SK-N-SH treated with all-trans-retinoic acid at 6 μM for 48 hours (cell line): ENCODE measurements around the gene DPYSL4.

Experiments
- ATAC-seq: fragments of 200-7000 bp; cut with Tn5 transposase; 3 replicates; pipeline ENCODE4 v1.9.1; 2020; ENCODE audit warnings: mild to moderate bottlenecking, moderate library complexity
- ARNTL ChIP-seq: fragments of 450-650 bp; formaldehyde crosslinking; IDR thresholded peaks from 2 replicates; pipeline ENCODE4 v1.5.0; 2020; ENCODE audit warnings: low read depth, mild to moderate bottlenecking, moderate library complexity, borderline replicate concordance
- BACH2 ChIP-seq: fragments of 250-450 bp; sonication (Bioruptor Pico); IDR thresholded peaks from 2 replicates; pipeline ENCODE4 v1.9.0; 2021; ENCODE audit warnings: mild to moderate bottlenecking, borderline replicate concordance
- CSDC2 ChIP-seq: fragments of 250-450 bp; sonication (Bioruptor Pico); IDR thresholded peaks from 2 replicates; pipeline ENCODE4 v1.5.0; 2020; ENCODE audit warnings: mild to moderate bottlenecking, moderate library complexity
- ESRRG ChIP-seq: fragments of 250-450 bp; sonication (Bioruptor Pico); IDR thresholded peaks from 2 replicates; pipeline ENCODE4 v1.6.1; 2021; ENCODE audit warnings: mild to moderate bottlenecking
- GLIS3 ChIP-seq: fragments of 250-450 bp; sonication (Bioruptor Pico); IDR thresholded peaks from 2 replicates; pipeline ENCODE4 v1.5.0; 2020; ENCODE audit warnings: mild to moderate bottlenecking, moderate library complexity
- OSR1 ChIP-seq: fragments of 250-450 bp; sonication (Bioruptor Pico); IDR thresholded peaks from 2 replicates; pipeline ENCODE4 v1.8.0; 2022; ENCODE audit warnings: moderate library complexity, mild to moderate bottlenecking, inconsistent platforms
- PPARA ChIP-seq: fragments of 250-450 bp; sonication (Bioruptor Pico); IDR thresholded peaks from 2 replicates; pipeline ENCODE4 v1.5.0; 2020; ENCODE audit warnings: mild to moderate bottlenecking, borderline replicate concordance
- RARB ChIP-seq: fragments of 250-450 bp; sonication (Bioruptor Pico); IDR thresholded peaks from 2 replicates; pipeline ENCODE4 v1.8.0; 2021; ENCODE audit warnings: mild to moderate bottlenecking, moderate library complexity
- SNAI2 ChIP-seq: fragments of 250-450 bp; sonication (Bioruptor Pico); IDR thresholded peaks from 2 replicates; pipeline ENCODE4 v1.5.0; 2020; ENCODE audit warnings: mild to moderate bottlenecking, moderate library complexity
- TCF4 ChIP-seq: fragments of 250-450 bp; sonication (Bioruptor Pico); IDR thresholded peaks from 2 replicates; pipeline ENCODE4 v1.8.0; 2021; ENCODE audit warnings: mild to moderate bottlenecking, moderate library complexity, borderline replicate concordance
- TOX ChIP-seq: fragments of 250-450 bp; sonication (Bioruptor Pico); IDR thresholded peaks from 2 replicates; pipeline ENCODE4 v1.8.0; 2021; ENCODE audit warnings: mild to moderate bottlenecking, moderate library complexity, borderline replicate concordance
- TSHZ2 ChIP-seq: fragments of 250-450 bp; sonication (Bioruptor Pico); IDR thresholded peaks from 2 replicates; pipeline ENCODE4 v1.5.0; 2020; ENCODE audit warnings: mild to moderate bottlenecking, moderate library complexity
- ZC3H10 ChIP-seq: fragments of 250-450 bp; sonication (Bioruptor Pico); IDR thresholded peaks from 2 replicates; pipeline ENCODE4 v1.5.1; 2021; ENCODE audit warnings: mild to moderate bottlenecking, moderate library complexity
- ZFP3 ChIP-seq: fragments of 250-450 bp; sonication (Bioruptor Pico); IDR thresholded peaks from 2 replicates; pipeline ENCODE4 v1.5.0; 2020; ENCODE audit warnings: mild to moderate bottlenecking, moderate library complexity
- ZNF8 ChIP-seq: fragments of 450-650 bp; formaldehyde crosslinking; IDR thresholded peaks from 2 replicates; pipeline ENCODE4 v1.5.0; 2020; ENCODE audit warnings: mild to moderate bottlenecking, moderate library complexity
- TF ChIP-seq, protein P1 (sequence below): fragments of 250-450 bp; sonication (Bioruptor Pico); IDR thresholded peaks from 2 replicates; pipeline ENCODE4 v1.8.0; 2020; ENCODE audit warnings: mild to moderate bottlenecking, moderate library complexity, borderline replicate concordance
- TF ChIP-seq, protein P2 (sequence below): fragments of 250-450 bp; sonication (Bioruptor Pico); IDR thresholded peaks from 2 replicates; pipeline ENCODE4 v1.5.1; 2020; ENCODE audit warnings: low read depth, mild to moderate bottlenecking, moderate library complexity
- TF ChIP-seq, protein P3 (sequence below): fragments of 250-450 bp; sonication (Bioruptor Pico); IDR thresholded peaks from 2 replicates; pipeline ENCODE4 v1.8.0; 2021; ENCODE audit warnings: low read depth, mild to moderate bottlenecking, moderate library complexity, borderline replicate concordance
- TF ChIP-seq, protein P4 (sequence below): fragments of 250-450 bp; sonication (Bioruptor Pico); IDR thresholded peaks from 2 replicates; pipeline ENCODE4 v1.5.1; 2021; ENCODE audit warnings: mild to moderate bottlenecking, moderate library complexity

Gene DPYSL4

GRCh38 chr10:132195366-132196075, 8.8 kb downstream of the DPYSL4 start (continued):
- TF ChIP-seq, protein P1, sequence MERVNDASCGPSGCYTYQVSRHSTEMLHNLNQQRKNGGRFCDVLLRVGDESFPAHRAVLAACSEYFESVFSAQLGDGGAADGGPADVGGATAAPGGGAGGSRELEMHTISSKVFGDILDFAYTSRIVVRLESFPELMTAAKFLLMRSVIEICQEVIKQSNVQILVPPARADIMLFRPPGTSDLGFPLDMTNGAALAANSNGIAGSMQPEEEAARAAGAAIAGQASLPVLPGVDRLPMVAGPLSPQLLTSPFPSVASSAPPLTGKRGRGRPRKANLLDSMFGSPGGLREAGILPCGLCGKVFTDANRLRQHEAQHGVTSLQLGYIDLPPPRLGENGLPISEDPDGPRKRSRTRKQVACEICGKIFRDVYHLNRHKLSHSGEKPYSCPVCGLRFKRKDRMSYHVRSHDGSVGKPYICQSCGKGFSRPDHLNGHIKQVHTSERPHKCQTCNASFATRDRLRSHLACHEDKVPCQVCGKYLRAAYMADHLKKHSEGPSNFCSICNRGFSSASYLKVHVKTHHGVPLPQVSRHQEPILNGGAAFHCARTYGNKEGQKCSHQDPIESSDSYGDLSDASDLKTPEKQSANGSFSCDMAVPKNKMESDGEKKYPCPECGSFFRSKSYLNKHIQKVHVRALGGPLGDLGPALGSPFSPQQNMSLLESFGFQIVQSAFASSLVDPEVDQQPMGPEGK (CRISPR knock-in tag) = no peak
- TF ChIP-seq RARB (CRISPR knock-in tag) (no peak), ARNTL (CRISPR knock-in tag) (no peak), PPARA (no peak), ZFP3 (CRISPR knock-in tag) (no peak), OSR1 (CRISPR knock-in tag) (no peak)
- TF ChIP-seq, protein P2, sequence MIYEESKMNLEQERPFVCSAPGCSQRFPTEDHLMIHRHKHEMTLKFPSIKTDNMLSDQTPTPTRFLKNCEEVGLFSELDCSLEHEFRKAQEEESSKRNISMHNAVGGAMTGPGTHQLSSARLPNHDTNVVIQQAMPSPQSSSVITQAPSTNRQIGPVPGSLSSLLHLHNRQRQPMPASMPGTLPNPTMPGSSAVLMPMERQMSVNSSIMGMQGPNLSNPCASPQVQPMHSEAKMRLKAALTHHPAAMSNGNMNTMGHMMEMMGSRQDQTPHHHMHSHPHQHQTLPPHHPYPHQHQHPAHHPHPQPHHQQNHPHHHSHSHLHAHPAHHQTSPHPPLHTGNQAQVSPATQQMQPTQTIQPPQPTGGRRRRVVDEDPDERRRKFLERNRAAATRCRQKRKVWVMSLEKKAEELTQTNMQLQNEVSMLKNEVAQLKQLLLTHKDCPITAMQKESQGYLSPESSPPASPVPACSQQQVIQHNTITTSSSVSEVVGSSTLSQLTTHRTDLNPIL (CRISPR knock-in tag) = no peak
- TF ChIP-seq, protein P3, sequence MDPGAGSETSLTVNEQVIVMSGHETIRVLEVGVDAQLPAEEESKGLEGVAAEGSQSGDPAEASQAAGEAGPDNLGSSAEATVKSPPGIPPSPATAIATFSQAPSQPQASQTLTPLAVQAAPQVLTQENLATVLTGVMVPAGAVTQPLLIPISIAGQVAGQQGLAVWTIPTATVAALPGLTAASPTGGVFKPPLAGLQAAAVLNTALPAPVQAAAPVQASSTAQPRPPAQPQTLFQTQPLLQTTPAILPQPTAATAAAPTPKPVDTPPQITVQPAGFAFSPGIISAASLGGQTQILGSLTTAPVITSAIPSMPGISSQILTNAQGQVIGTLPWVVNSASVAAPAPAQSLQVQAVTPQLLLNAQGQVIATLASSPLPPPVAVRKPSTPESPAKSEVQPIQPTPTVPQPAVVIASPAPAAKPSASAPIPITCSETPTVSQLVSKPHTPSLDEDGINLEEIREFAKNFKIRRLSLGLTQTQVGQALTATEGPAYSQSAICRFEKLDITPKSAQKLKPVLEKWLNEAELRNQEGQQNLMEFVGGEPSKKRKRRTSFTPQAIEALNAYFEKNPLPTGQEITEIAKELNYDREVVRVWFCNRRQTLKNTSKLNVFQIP (CRISPR knock-in tag) = no peak

DNA sequence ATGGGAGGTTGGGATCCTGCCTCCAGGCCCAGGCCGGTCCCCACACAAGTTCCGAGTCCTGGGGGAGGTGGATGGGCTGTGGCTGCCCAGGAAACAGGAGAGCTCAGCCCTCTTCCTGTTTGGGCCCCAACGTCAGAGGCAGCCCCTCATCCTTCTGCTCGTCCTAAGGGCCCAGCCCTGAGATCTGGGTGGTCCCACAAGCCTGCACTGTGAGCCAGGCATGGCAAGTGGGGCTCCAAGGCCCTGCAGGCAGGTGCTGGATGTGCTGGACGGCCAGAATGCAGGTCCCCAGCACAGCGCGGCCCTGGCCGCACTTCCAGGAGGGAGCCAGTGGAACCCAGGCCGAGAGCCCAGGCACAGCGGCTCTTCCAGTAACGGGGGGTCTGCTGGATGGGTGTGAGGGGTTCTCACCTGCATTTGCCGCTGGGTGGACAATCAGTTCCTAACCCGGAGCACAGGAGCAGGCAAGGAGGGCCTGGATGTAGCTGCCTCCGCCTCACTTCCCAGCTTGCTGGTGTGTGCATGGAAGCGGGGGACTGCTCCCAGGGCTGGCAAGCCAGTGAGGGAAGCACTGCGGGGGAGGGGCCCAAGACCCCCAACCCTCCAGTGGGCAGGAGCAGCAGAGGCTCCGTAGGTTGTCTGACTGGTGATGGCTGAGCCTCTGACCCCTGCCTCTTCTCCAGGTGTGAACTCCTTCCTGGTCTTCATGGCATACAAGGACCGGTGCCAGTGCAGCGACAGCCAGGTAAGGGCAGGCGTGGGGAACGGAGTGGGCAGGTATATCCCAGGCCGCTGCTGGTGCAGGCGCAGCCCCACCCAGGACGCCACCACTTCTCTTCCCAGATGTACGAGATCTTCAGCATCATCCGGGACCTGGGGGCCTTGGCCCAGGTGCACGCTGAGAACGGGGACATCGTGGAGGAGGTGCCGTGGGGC, 9.7 kb downstream of the DPYSL4 start:
- TF ChIP-seq, protein P3 (CRISPR knock-in tag) = no peak
- TF ChIP-seq RARB (CRISPR knock-in tag) (no peak), PPARA (no peak), ZFP3 (CRISPR knock-in tag) (no peak), GLIS3 (CRISPR knock-in tag) (no peak), ZC3H10 (CRISPR knock-in tag) (no peak), TOX (CRISPR knock-in tag) (no peak), OSR1 (CRISPR knock-in tag) (no peak)
- TF ChIP-seq, protein P4, sequence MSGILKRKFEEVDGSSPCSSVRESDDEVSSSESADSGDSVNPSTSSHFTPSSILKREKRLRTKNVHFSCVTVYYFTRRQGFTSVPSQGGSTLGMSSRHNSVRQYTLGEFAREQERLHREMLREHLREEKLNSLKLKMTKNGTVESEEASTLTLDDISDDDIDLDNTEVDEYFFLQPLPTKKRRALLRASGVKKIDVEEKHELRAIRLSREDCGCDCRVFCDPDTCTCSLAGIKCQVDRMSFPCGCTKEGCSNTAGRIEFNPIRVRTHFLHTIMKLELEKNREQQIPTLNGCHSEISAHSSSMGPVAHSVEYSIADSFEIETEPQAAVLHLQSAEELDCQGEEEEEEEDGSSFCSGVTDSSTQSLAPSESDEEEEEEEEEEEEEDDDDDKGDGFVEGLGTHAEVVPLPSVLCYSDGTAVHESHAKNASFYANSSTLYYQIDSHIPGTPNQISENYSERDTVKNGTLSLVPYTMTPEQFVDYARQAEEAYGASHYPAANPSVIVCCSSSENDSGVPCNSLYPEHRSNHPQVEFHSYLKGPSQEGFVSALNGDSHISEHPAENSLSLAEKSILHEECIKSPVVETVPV (CRISPR knock-in tag) = no peak
- TF ChIP-seq, protein P1 (CRISPR knock-in tag) = no peak
- TF ChIP-seq, all 23 proteins: peak for 0
- no peak for ATAC-seq

DNA sequence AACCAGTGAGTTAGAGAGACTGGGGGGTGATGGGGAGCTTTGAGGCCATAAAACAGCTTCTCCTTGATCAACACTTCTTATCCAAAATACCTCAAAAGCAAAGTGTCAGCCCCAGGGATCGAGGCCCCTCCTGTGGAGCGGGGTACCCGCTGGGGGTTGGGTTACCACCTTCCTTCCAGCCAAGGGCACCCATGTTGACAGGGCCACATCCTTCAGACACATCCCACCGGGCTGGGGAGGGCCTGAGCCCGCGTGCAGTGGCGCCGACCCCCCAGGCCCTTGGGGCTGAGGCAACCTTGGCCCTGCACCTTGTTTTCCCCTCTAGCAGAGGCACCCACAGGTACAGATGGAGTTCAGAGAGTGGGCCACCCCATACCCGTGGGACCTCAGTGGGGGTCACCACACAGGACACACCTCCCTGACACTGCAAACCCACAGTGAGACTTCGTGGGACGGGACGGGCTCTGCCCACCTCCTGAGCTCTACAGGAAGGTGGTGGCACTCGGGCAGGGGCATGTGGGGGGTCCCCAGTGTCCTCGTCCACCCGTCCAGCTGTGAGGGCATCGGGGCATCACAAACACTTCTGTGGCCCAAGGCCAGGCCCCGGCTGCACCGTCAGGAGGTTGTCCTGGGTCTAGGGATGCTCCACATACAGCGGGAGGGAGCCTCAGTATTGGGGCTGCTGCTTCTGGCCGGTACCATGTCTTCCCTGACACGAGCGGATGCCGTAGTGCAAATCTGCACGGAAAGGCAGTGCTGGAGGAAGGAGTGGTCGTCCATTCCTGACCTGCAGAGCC, 10.7 kb downstream of the DPYSL4 start:
- no peak for ATAC-seq
- TF ChIP-seq BACH2 (CRISPR knock-in tag) (no peak), TCF4 (CRISPR knock-in tag) (no peak), ZFP3 (CRISPR knock-in tag) (no peak), ESRRG (no peak), CSDC2 (CRISPR knock-in tag) (no peak), RARB (CRISPR knock-in tag) (no peak), SNAI2 (CRISPR knock-in tag) (no peak), ZNF8 (CRISPR knock-in tag) (no peak), TSHZ2 (no peak)
- TF ChIP-seq, protein P2 (CRISPR knock-in tag) = no peak
